Endothelial cell of umbilical vein (primary cell): ENCODE data around the gene ZBTB14.

ENCODE experiments used
- CTCF ChIP-seq, 2 donors: IDR thresholded peaks; 1 replicate in 1 of 2; 2 replicates in 1 of 2; pipeline ENCODE4 v1.5.1; 2011; ENCODE audit warnings: low read length in 2 of 2, mild to moderate bottlenecking in 2 of 2, moderate library complexity in 2 of 2, control low read depth in 1 of 2, inconsistent platforms in 1 of 2, low read depth in 1 of 2; ENCODE audit not compliant: insufficient read depth in 1 of 2; ENCODE audit errors: extremely low read depth in 1 of 2
- EZH2 ChIP-seq: IDR thresholded peaks from 2 replicates; pipeline ENCODE4 v1.6.1; 2012; ENCODE audit warnings: borderline replicate concordance, low read depth, mild to moderate bottlenecking, moderate library complexity, low read length, inconsistent platforms; ENCODE audit not compliant: severe bottlenecking
- MAX ChIP-seq: IDR thresholded peaks from 2 replicates; pipeline ENCODE4 v1.6.1; 2011; ENCODE audit not compliant: insufficient read depth, insufficient read length
- POLR2A ChIP-seq: IDR thresholded peaks from 2 replicates; pipeline ENCODE4 v1.6.1; 2012; ENCODE audit warnings: low read depth, mild to moderate bottlenecking, control low read depth, low read length
- POLR2AphosphoS5 ChIP-seq: IDR thresholded peaks from 2 replicates; pipeline ENCODE4 v1.6.1; 2012; ENCODE audit warnings: low read depth, mild to moderate bottlenecking, control low read depth, low read length, moderate library complexity; ENCODE audit not compliant: insufficient read depth

GRCh38 chr18:5268874-5269273, 26.7 kb downstream of the ZBTB14 start:
- TF ChIP-seq EZH2 = no peak
- TF ChIP-seq CTCF (IDR thresholded peaks at IDR 0.05; ENCODE audit: extremely low read depth in 1 of 2, insufficient read depth in 1 of 2, low read depth in 1 of 2, low read length in 2 of 2) = no peak
- no peak for TF ChIP-seq MAX
- TF ChIP-seq POLR2AphosphoS5 = no peak
- TF ChIP-seq POLR2A = no peak
